Transverse colon (tissue), 4 donors: ENCODE measurements around the gene MSX1. TPM values are rescaled to one million over a fixed set of nuclear protein-coding genes. Genes with fewer than 3 reads are reported as not detected.

ENCODE experiments used
- DNase-seq: peaks from one replicate; pipeline ENCODE4 v3.0.0-alpha.2; 2019
- H3K27ac ChIP-seq, 4 donors: fragments of 200-600 bp; sonication (generic); 2 replicates each; pipeline ENCODE4 v1.5.1; 2016 to 2018; ENCODE audit warnings: inconsistent platforms in 4 of 4
- H3K27me3 ChIP-seq: fragments of 200-600 bp; sonication (generic); 2 replicates; pipeline ENCODE4 v1.5.1; 2017; ENCODE audit warnings: inconsistent platforms
- H3K36me3 ChIP-seq, 4 donors: fragments of 200-600 bp; sonication (generic); 2 replicates each; pipeline ENCODE4 v1.5.1; 2017 to 2019; ENCODE audit warnings: inconsistent platforms in 4 of 4
- H3K4me1 ChIP-seq, 4 donors: fragments of 200-600 bp; sonication (generic); 2 replicates each; pipeline ENCODE4 v1.5.1; 2017 to 2020; ENCODE audit warnings: inconsistent platforms in 4 of 4
- H3K4me3 ChIP-seq, 4 donors: fragments of 200-600 bp; sonication (generic); 1 replicate in 1 of 4; 2 replicates in 3 of 4; pipeline versions ENCODE4 v1.5.1 to v1.6.1; 2017 to 2019; ENCODE audit warnings: inconsistent platforms in 4 of 4
- H3K9me3 ChIP-seq, 2 donors: fragments of 200-600 bp; sonication (generic); 2 replicates each; pipeline ENCODE4 v1.5.1; 2017 to 2019; ENCODE audit warnings: inconsistent platforms in 2 of 2
- CTCF ChIP-seq, 5 experiments: fragments of 200-600 bp in 3 of 5; fragments of 450-650 bp in 2 of 5; sonication (generic) in 3 of 5; IDR thresholded peaks; 1 replicate in 2 of 5; 2 replicates in 3 of 5; pipeline ENCODE4 v1.5.1; 2016 to 2017; ENCODE audit warnings: antibody characterized with exemption in 5 of 5, inconsistent platforms in 3 of 5, mild to moderate bottlenecking in 2 of 5, moderate library complexity in 1 of 5
- EP300 ChIP-seq: sonication (generic); formaldehyde crosslinking; IDR thresholded peaks from one replicate; pipeline ENCODE4 v1.6.1; 2017; ENCODE audit warnings: antibody characterized with exemption, low read depth
- POLR2A ChIP-seq: fragments of 450-650 bp; IDR thresholded peaks from one replicate; pipeline ENCODE4 v1.6.1; 2016; ENCODE audit warnings: antibody characterized with exemption, mild to moderate bottlenecking, moderate library complexity
- POLR2AphosphoS5 ChIP-seq, 3 donors: sonication (generic); formaldehyde crosslinking; IDR thresholded peaks; one replicate each; pipeline ENCODE4 v1.6.1; 2016; ENCODE audit warnings: antibody characterized with exemption in 3 of 3
- WGBS, 2 donors: methylation state at CpG; one replicate each; pipeline ENCODE4 v1.1.5; 2018; ENCODE audit warnings: low coverage in 1 of 2; 5-methylcytosine and 5-hydroxymethylcytosine counted together
- in situ Hi-C, 4 donors: fragments of 200-750 bp; cut with MboI; loops; one replicate each; pipeline versions ENCODE4 v1.15.0 to v1.15.1; 2017; ENCODE audit warnings: low sequenced_read_pairs in 3 of 4, low pct_ligation_motif_present in 1 of 4, low pct_unique_long_range_greater_than_20kb in 1 of 4
- intact Hi-C: fragments of 100-400 bp; cut with DNase I; formaldehyde crosslinking; loops from one replicate; pipeline ENCODE4 v1.15.1; 2023; ENCODE audit warnings: low total_unique reads
- total RNA-seq, 4 donors: library from RNA; depleted of rRNA; stranded (reverse); fragments of >200 nt; gene quantifications; one replicate each; pipeline ENCODE4 v1.1.0, GENCODE V29; 2016

Gene MSX1
- total RNA-seq, 4 donors from 2014 or later, result 0.41 TPM; not detected in 3

- TF ChIP-seq CTCF (IDR thresholded peaks at IDR 0.05) (no peak), POLR2A (no peak), POLR2AphosphoS5 (IDR thresholded peaks at IDR 0.05) (no peak), EP300 (no peak)
- Histone ChIP-seq H3K27ac (no peak overlapping the region), H3K9me3 (no peaks in the 10 kb centered on the region), H3K4me3 (no peak overlapping the region), H3K36me3 (no peaks in the 10 kb centered on the region), H3K27me3 (peaks cover 84% of the 10 kb centered on the region), H3K4me1 (peaks cover 8 to 25% (median 10%) of the 10 kb centered on the region in 4 donors)
- DNase-seq, result no peak
- in situ Hi-C loops, result loop anchor here in 1 of 4 donors (25.0 kb wide), 1 partner anchor 364 kb away; no protein-coding TSS in a partner anchor
- 85% methylated on average over 11 of the region's 12 CpGs; no CpG with 5 or more reads in 1 of the 2 donors for WGBS, 2 donors
- intact Hi-C loops, result no loop called here
Measured at GRCh38 chr4:4851081-4851480, 8.4 kb upstream of the MSX1 start.

GRCh38 chr4:4851906-4852305, 7.6 kb upstream of the MSX1 start:
- Histone ChIP-seq H3K9me3 (no peaks in the 10 kb centered on the region), H3K4me3 (no peak overlapping the region), H3K27me3 (peaks cover 89% of the 10 kb centered on the region), H3K27ac (no peak overlapping the region), H3K4me1 (peaks cover 9 to 33% (median 18%) of the 10 kb centered on the region in 4 donors), H3K36me3 (no peaks in the 10 kb centered on the region)
- intact Hi-C loops (no loop called here), in situ Hi-C loops (loop anchor here in 1 of 4 donors (25.0 kb wide), 1 partner anchor 365 kb away; no protein-coding TSS in a partner anchor)
- no peak for TF ChIP-seq POLR2A
- no peak for TF ChIP-seq CTCF (IDR thresholded peaks at IDR 0.05)
- TF ChIP-seq POLR2AphosphoS5 (IDR thresholded peaks at IDR 0.05), result no peak
- no peak for TF ChIP-seq EP300
- DNase-seq, result no peak
- WGBS, 2 donors, result 66 to 80% methylated on average over 1 to 7 of the region's 7 CpGs

- Histone ChIP-seq H3K9me3 (no peaks in the 10 kb centered on the region), H3K36me3 (no peaks in the 10 kb centered on the region), H3K4me1 (peaks cover 9 to 34% (median 20%) of the 10 kb centered on the region in 4 donors), H3K4me3 (peak overlapping the region in 2 of 4 donors; percentile 13 to 37), H3K27ac (no peak overlapping the region), H3K27me3 (peaks cover 89% of the 10 kb centered on the region)
- no peak for TF ChIP-seq POLR2AphosphoS5 (IDR thresholded peaks at IDR 0.05)
- no peak for TF ChIP-seq EP300
- no peak for TF ChIP-seq CTCF (IDR thresholded peaks at IDR 0.05)
- no peak for TF ChIP-seq POLR2A
- intact Hi-C loops (no loop called here), in situ Hi-C loops (loop anchor here in 1 of 4 donors (25.0 kb wide), 1 partner anchor 365 kb away; no protein-coding TSS in a partner anchor)
- 0 to 3% methylated on average over 12 to 37 of the region's 42 CpGs for WGBS, 2 donors
- no peak for DNase-seq
Measured at GRCh38 chr4:4852591-4853362, 6.7 kb upstream of the MSX1 start.

GRCh38 chr4:4853371-4853823, 6.1 kb upstream of the MSX1 start:
- H3K4me3 ChIP-seq, result peak overlapping the region in 2 of 4 donors; percentile 13 to 37
- 4% methylated on average over 23 of the region's 26 CpGs; no CpG with 5 or more reads in 1 of the 2 donors for WGBS, 2 donors
- H3K27me3 ChIP-seq, result peaks cover 94% of the 10 kb centered on the region

More at GRCh38 chr4:4853371-4853823, 6.1 kb upstream of the MSX1 start:
- no peak for DNase-seq
- intact Hi-C loops (no loop called here), in situ Hi-C loops (loop anchor here in 1 of 4 donors (25.0 kb wide), 1 partner anchor 366 kb away; no protein-coding TSS in a partner anchor)
- H3K4me1 ChIP-seq, result peaks cover 9 to 35% (median 20%) of the 10 kb centered on the region in 4 donors
- TF ChIP-seq EP300 (no peak), CTCF (IDR thresholded peaks at IDR 0.05) (no peak), POLR2A (no peak), POLR2AphosphoS5 (IDR thresholded peaks at IDR 0.05) (no peak)
- no peaks in the 10 kb centered on the region for H3K36me3 ChIP-seq
- H3K9me3 ChIP-seq, result no peaks in the 10 kb centered on the region
- H3K27ac ChIP-seq, result no peak overlapping the region
